A673 (cell line): ENCODE measurements around the gene CFAP210. TPM values are rescaled to one million over a fixed set of nuclear protein-coding genes. Genes with fewer than 3 reads are reported as not detected.

Experiments
- BruUV-seq: library from RNA; stranded (reverse); fragments of 400-500 nt; replicated peaks from 2 replicates; lab custom pipeline; 2021; lab: Mats Ljungman, UMichigan
- CTCF ChIA-PET: fragments of 300-600 bp; sonication (Branson Sonifier 250); formaldehyde crosslinking; loops from one replicate; lab custom pipeline; 2022; ENCODE audit warnings: antibody characterized with exemption; lab: Charles Lee
- POLR2A ChIA-PET: fragments of 300-600 bp; sonication (Branson Sonifier 250); formaldehyde crosslinking; loops from one replicate; lab custom pipeline; 2022; ENCODE audit warnings: antibody characterized with exemption; ENCODE audit not compliant: low non-redundant PET; lab: Charles Lee
- DNase-seq: peaks from one replicate; pipeline ENCODE4 v3.0.0-alpha.2; 2015; ENCODE audit warnings: low spot score
- H3K27ac ChIP-seq: fragments of 200-600 bp; sonication (generic); 2 replicates; pipeline ENCODE4 v1.5.1; 2016; ENCODE audit warnings: mixed run types, low read depth, mild to moderate bottlenecking, mixed read lengths, antibody characterized with exemption, low read length; ENCODE audit not compliant: poor library complexity, severe bottlenecking
- H3K27me3 ChIP-seq: fragments of 200-600 bp; sonication (generic); replicated peaks from 2 replicates; pipeline ENCODE4 v1.6.1; 2017; ENCODE audit warnings: mixed run types, low read depth, mild to moderate bottlenecking, mixed read lengths, antibody characterized with exemption, low read length; ENCODE audit not compliant: insufficient read depth, poor library complexity
- H3K36me3 ChIP-seq: fragments of 200-600 bp; sonication (generic); 2 replicates; pipeline ENCODE4 v1.6.1; 2016; ENCODE audit warnings: mixed run types, mild to moderate bottlenecking, mixed read lengths, antibody characterized with exemption, low read length; ENCODE audit not compliant: insufficient read depth, poor library complexity, severe bottlenecking
- H3K4me1 ChIP-seq: fragments of 200-600 bp; sonication (generic); 2 replicates; pipeline ENCODE4 v1.6.1; 2017; ENCODE audit warnings: mixed run types, mild to moderate bottlenecking, mixed read lengths, antibody characterized with exemption, low read length; ENCODE audit not compliant: insufficient read depth, poor library complexity, severe bottlenecking
- H3K4me3 ChIP-seq: fragments of 200-600 bp; sonication (generic); 2 replicates; pipeline ENCODE4 v1.5.1; 2016; ENCODE audit warnings: low read depth, mixed run types, mild to moderate bottlenecking, mixed read lengths, low read length; ENCODE audit not compliant: poor library complexity, severe bottlenecking
- H3K9me3 ChIP-seq: fragments of 200-600 bp; sonication (generic); 2 replicates; pipeline ENCODE4 v1.6.1; 2016; ENCODE audit warnings: mixed run types, low read depth, mild to moderate bottlenecking, mixed read lengths, antibody characterized with exemption, low read length; ENCODE audit not compliant: poor library complexity, severe bottlenecking
- EZH2 ChIP-seq: fragments of 200-600 bp; sonication (generic); IDR thresholded peaks from 2 replicates; pipeline ENCODE4 v1.6.1; 2017; ENCODE audit warnings: borderline replicate concordance, low read depth, mild to moderate bottlenecking, mixed read lengths, antibody characterized with exemption, low read length; ENCODE audit not compliant: poor library complexity, severe bottlenecking
- intact Hi-C: fragments of 100-400 bp; cut with micrococcal nuclease; formaldehyde crosslinking; loops from one replicate; pipeline ENCODE4 v1.10.0; 2022; ENCODE audit not compliant: unreplicated experiment
- total RNA-seq: library from RNA; stranded (reverse); gene quantifications from 2 replicates; pipeline ENCODE4 v1.2.3, GENCODE V29; 2021
- TF ChIP-seq, protein P1 (sequence below): fragments of 300-800, 200-600 bp; sonication (generic); conservative IDR thresholded peaks from 2 replicates; pipeline ENCODE4 v1.5.1; 2017; ENCODE audit warnings: low read depth, mild to moderate bottlenecking, antibody characterized with exemption, low read length, moderate library complexity, mixed read lengths

The CFAP210 gene
- total RNA-seq, 1 experiment from 2014 or later = 0.37 TPM

DNA sequence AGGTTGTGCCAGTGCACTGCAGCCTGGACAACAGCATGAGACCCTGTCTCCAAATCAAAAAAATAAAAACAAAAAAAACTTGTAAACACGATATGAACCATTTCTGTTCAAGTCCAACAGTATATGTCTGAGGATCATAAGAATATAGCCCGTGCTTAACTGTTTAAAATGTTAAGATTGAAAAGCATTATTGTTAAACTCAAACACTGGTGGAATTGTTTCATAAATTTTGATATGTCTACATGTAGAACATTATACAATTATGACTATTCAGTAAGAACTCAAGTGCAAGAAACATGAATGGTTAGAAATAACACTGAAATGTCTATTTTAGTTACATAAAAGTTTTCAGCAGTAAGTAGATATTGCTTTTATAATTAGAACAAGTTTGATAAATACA lies 80.3 kb downstream of the CFAP210 start:
- ChIA-PET POLR2A (no interaction called here), CTCF (no interaction called here)
- TF ChIP-seq, protein P1, sequence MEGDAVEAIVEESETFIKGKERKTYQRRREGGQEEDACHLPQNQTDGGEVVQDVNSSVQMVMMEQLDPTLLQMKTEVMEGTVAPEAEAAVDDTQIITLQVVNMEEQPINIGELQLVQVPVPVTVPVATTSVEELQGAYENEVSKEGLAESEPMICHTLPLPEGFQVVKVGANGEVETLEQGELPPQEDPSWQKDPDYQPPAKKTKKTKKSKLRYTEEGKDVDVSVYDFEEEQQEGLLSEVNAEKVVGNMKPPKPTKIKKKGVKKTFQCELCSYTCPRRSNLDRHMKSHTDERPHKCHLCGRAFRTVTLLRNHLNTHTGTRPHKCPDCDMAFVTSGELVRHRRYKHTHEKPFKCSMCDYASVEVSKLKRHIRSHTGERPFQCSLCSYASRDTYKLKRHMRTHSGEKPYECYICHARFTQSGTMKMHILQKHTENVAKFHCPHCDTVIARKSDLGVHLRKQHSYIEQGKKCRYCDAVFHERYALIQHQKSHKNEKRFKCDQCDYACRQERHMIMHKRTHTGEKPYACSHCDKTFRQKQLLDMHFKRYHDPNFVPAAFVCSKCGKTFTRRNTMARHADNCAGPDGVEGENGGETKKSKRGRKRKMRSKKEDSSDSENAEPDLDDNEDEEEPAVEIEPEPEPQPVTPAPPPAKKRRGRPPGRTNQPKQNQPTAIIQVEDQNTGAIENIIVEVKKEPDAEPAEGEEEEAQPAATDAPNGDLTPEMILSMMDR = no peak
- no peak for TF ChIP-seq EZH2
- Histone ChIP-seq H3K9me3 (no peaks in the 10 kb centered on the region), H3K4me1 (no peaks in the 10 kb centered on the region), H3K27ac (no peak overlapping the region), H3K36me3 (peaks cover 73% of the 10 kb centered on the region), H3K4me3 (no peak overlapping the region), H3K27me3 (no peaks in the 10 kb centered on the region)
- intact Hi-C loops = no loop called here
- no peak for DNase-seq
- BruUV-seq = no TSS peak

DNA sequence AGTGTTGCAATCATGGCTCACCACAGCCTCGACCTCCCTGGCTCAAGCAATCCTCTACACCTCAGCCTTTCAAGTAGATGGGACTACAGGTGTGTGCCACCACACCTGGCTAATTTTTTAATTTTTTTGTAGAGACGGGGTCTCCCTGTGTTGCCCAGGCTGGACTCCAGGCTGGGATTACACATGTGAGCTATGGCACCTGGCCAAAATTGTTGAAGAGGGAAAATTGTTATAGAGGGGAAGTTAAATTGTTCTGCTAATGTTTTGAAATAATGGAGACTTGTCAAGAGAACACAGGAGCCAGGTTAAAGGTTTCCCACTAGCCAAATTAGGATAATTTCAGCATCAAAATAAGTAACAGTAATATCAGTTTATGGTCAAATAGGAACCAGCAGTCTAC lies 84.9 kb downstream of the CFAP210 start:
- no peak overlapping the region for H3K27ac ChIP-seq
- no peak overlapping the region for H3K4me3 ChIP-seq
- H3K9me3 ChIP-seq = no peaks in the 10 kb centered on the region
- CTCF ChIA-PET = no interaction called here
- DNase-seq = no peak
- TF ChIP-seq, protein P1 = no peak
- TF ChIP-seq EZH2 = no peak
- POLR2A ChIA-PET = no interaction called here
- H3K36me3 ChIP-seq = peaks cover 96% of the 10 kb centered on the region
- intact Hi-C loops = no loop called here
- H3K4me1 ChIP-seq = no peaks in the 10 kb centered on the region
- BruUV-seq = no TSS peak
- no peaks in the 10 kb centered on the region for H3K27me3 ChIP-seq

DNA sequence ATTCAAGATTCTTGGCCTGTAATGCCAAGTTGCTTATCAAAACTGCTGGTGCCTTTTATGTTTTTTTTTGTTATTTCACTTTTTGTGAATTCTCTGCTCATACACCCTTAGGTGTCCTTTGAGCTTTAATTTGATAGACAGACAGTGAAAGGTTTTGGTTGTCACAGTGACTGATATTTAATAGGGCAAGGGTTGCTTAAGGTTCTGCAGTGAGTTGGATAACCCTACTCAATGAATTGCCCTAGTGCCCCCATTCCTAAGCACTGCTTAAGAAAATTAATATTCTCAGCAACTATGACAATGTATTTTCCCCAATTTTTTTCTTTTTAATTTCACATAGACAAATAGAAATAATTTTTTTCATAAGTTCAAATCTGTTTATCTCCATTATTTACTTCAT lies 94.6 kb downstream of the CFAP210 start:
- Histone ChIP-seq H3K4me3 (no peak overlapping the region), H3K9me3 (no peaks in the 10 kb centered on the region), H3K27ac (no peak overlapping the region), H3K27me3 (no peaks in the 10 kb centered on the region), H3K4me1 (no peaks in the 10 kb centered on the region), H3K36me3 (peaks cover 8% of the 10 kb centered on the region)
- POLR2A ChIA-PET = no interaction called here
- no peak for TF ChIP-seq EZH2
- TF ChIP-seq, protein P1 = no peak
- no TSS peak for BruUV-seq
- intact Hi-C loops = no loop called here
- no peak for DNase-seq
- CTCF ChIA-PET = no interaction called here
